Stimulated activated CD4-positive, alpha-beta T cell treated with anti-CD3 and anti-CD28 coated beads, Interleukin-1b, Interleukin-23, amount 100 ng/mL, for 4 hours (primary cell): Measurements from ENCODE around the gene TSPAN33.
"Not testable (repeated sequence)": the region's sequence is repeated elsewhere in the genome, so short reads cannot be mapped to it uniquely, and the experiment has no call there.

ENCODE experiments used
- DNase-seq, 2 donors: peaks; one replicate each; pipeline ENCODE4 v3.0.0-alpha.2; 2020; ENCODE audit warnings: low read depth in 2 of 2

TSPAN33 gene, protein sequence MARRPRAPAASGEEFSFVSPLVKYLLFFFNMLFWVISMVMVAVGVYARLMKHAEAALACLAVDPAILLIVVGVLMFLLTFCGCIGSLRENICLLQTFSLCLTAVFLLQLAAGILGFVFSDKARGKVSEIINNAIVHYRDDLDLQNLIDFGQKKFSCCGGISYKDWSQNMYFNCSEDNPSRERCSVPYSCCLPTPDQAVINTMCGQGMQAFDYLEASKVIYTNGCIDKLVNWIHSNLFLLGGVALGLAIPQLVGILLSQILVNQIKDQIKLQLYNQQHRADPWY

DNA sequence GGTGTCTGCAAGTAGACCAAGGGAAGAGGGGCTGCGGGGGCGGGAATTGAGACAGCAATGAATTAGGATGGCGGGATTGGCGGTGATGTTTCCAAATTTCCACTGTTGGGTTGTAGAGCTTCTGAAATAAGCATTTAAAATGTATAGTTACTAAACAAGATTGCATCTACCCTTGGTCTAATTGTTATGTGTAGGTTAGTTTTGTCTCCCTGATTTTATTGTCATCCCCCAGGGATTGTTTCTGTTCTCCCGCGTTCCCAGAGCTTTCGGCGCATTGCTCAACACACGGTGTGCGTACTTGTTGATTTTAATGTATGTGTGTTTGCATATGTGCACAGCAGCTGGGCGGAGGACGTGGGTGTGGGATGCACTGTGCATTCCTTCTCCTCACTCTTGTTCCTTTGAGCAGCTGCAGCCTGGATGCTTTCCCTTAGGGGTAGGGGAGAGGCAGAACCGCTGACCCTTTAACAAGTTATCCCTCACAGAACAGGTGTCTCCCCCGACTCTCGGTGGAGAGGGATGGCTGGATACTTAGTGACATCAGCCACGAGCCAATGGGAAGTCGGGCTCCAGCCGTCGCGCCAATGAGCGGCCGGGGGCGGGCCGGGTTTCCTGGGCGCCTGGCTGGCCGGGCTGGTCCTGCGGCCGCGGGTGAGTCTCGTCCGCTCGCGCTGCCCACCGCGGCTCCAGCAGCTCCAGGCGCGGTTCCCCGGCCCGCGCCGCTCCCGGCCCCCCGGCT, at the start of gene TSPAN33:
TSS of gene TSPAN33 (plus strand) at position 613 of the 739 bp plus-strand sequence. CDS start 274 bp downstream, outside the sequence.
- DNase-seq = peak; percentile 29 to 66

DNA sequence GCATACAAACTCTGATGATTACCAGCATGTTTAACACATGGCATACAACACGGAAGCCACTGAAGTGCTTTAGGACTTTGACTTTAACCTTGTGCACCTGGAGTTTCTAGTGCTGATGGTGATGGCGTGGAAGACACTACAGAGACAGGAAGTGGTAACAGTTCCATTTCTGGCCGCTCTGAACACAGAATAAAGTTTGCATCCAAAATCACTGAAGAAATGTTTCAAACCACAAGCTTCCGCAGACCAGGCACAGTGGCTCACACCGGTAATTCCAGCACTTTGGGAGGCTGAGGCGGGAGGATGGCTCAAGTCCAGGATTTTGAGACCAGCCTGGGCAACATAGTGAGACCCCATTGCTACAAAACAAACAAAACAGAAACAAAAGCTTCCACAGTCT, 49.2 kb upstream of the TSPAN33 start:
- no peak for DNase-seq

DNA sequence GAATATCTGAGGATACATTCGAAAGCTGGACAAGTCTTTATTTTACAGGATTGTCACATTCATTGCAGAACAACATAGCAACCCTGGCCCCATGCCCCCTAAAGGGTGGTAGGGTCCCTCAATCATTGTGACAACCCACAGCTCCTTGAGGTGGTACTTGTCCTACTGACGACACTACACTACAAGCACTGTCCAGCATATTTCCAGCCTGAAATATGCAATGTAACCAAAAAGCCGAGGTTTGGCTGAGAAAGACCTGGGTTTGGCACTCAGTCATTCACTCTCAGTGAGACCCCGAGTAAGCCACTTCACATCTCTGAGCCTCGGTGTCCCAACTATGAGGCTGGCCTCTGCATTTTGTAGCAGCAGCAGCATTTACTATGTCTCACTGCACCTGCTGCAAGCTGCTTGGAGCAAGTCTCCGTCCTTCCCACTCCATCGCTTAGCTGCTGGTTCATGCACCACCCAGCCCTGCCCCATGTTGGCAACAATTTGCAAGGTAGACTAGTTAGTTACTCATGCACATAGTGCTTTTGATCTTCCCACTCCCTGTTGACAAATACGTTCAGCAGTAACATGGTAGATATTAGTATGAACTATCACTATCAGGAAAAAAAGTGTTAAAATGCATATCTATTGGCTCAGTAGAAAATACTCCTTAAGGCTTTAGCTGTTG, 46.0 kb upstream of the TSPAN33 start:
- DNase-seq = no peak

DNA sequence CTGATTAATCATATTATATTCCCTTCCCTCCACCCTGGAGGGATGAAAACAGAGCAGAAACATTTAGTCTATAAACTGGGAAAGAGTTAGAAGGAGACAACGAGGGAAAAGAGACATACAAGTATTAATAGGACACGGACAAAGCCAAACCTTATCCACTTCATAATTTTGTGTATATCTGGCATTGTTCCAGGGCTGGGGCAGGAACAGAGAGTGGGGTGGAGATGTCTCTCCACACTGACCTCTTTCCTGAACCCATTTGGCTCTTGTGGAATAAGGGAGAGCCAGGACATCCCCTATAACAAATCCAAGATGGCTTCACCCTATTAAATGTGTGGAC, 43.7 kb upstream of the TSPAN33 start:
- DNase-seq = no peak

DNA sequence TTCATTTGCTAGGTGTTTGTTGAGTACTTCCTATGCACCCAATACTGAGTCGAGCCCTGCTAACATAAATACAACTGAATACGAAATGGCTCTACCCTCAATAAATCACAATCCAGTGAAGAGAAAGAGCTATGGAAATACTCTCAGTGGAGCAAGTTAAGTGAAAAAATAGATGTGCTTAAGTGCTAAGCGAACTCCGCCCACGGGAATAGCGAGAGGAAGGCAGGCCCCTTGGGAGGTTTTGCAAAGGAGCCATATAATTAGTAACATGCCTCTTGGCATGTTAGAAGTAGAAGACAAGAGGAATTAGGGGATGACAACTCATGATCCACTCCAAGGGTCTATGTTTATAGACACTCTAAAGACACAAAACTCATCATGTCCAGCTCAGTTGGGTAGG, 42.8 kb upstream of the TSPAN33 start:
- no peak for DNase-seq

DNA sequence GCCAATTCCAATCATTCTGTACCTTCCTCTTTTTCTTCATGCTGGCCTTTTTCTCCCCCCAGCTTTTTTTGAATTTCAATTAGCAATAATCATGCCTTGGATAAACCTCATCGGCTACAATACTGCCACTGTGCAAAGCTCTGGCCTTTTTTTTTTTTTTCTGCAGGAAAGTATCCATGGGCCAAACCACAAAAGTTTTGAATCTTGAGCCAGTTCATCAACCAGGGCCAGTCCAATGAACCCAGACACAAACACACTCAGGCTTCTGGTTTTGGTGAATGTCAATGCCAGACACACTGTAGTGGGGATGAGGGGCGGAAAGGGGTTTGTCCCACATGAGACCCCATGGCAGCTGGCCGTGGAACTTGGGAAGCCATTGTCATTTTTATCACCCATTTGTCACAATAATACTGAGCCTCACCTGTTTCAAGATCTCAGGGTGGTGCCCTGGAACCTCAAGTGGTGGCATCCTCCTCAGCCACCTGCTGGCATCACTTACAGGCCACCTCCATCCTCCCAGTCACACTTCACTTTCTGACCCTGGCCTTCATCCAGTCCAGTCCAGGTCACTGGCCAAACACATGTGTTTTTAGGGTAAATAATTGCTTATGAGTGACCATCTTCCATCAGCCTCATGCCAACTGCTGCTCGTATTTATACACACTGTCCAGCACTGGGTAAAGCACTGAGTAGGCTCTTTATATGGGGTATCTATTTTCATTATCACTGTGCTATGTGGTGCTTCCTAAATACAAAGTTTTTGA, 40.8 kb upstream of the TSPAN33 start:
- no peak for DNase-seq

DNA sequence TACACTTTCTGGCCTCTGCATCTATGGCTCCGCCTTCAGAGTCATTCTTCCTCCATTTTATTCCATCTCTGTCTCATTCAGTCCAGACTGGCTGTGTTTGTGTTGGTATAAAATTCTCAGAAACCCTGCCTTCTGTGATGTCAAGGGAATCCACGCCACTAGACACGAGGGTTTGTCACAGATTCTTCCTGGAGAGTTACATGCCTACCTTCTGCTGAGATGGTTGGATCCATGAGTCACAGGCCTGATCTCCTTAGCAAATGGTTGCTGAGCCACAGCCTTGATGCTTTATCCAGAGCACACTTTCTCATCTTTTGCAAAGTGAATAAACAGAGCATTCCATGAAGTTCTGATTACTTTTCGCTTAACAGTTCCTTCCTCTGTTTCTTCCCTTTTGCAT, 35.9 kb upstream of the TSPAN33 start:
- no peak for DNase-seq

DNA sequence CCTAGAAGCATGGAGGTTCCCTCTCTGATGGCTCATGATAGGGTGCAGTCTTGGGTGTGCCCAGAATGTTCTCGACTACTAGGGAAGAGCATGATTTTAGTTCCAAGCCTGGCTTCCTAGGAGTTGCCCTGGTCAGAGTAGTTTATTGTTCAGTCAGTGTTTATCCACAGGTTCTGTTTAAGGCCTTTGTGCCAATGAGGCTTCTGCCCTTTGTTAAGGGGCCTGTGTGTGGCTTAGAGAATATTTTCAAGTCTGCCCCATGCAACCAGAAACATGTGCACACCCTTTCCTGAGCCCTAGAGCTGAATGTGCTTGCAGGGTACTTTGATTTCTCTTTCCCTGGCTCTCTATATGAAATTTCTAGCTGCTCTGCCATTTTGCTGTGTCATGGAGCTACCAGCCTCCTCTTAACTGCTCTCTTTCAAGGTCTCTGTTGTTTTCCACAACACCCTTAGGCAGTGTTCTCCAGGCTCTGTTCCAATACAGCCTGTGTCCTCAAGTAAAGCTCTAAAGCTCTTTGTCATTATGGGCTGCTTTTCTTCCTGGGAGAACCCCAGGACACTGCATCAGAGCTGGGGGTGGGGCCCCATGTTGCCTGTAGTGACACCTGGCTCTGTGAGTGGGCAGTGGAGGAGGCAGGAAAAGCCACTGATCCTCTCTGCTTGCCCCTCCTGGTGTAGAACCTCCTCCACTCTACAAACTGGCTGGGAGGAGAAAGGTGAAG, 34.1 kb upstream of the TSPAN33 start:
- no peak for DNase-seq

DNA sequence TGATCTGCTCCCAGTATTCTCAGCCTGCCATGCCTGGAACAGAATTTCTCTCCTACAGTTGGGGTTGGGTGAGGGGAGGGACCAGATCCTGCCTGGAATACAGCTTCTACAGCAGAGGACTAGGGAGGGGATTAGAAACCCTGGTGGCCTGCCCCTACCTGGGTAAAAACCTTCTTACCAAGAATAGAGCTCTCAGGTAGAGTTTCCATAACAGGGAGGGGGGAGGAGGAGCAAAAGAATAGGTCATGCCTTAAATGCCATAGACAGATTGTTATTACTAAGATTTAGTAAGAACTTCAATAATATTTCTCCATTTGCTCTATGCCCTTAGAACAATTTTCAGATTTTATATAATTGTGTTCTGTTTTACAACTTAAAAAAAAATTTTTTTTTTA, 33.5 kb upstream of the TSPAN33 start:
- no peak for DNase-seq

DNA sequence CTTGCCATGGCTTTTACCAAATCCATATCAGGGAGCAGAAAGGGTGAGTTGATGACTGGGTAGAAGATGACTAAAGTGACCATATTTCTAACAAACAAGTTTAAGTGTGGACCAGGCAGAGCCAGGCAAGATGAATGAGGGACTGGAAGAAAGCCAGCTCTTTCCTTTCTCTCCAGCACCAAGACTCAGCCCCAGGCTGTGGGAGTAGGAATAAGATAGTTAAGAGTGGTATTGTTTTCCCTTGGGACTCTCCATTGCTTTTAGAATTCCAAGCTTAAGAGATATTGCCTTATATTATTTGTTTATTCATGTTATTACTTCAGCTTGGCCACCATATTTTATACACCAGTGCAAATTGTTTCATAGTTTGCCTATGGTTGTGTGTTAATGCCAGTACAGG, 28.8 kb upstream of the TSPAN33 start:
- no peak for DNase-seq

DNA sequence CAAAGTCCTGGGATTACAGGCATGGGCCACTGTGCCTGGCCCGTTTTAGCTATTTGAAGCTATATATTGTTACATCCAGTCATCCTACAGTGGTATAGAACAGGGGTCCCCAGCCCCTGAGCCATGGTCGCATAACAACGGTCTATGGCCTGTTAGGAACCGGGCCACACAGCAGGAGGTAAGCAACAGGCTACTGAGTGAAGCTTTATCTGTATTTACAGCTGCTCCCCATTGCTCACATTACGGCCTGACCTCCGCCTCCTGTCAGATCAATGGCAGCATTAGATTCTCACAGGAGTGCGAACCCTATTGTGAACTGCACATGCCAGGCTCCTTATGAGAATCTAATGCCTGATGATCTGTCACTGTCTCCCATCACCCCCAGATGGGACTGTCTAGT, 26.3 kb upstream of the TSPAN33 start:
- no peak for DNase-seq

DNA sequence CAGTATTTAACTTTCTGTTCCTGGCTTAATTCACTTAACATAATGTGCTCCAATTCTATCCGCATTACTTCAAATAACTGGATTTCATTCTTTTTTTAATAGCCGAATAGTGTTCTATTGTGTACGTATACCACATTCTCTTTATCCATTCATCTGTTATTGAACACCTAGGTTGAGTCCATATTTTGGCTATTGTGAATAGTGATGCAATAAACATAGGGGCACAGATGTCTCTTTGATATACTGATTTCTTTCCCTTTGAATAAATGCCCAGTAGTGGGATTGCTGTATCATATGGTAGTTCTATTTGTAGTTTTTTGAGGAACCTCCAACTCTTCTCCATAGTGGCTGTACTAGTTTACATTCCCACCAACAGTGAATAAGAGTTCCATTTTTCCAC, 25.5 kb upstream of the TSPAN33 start:
- DNase-seq = no peak

DNA sequence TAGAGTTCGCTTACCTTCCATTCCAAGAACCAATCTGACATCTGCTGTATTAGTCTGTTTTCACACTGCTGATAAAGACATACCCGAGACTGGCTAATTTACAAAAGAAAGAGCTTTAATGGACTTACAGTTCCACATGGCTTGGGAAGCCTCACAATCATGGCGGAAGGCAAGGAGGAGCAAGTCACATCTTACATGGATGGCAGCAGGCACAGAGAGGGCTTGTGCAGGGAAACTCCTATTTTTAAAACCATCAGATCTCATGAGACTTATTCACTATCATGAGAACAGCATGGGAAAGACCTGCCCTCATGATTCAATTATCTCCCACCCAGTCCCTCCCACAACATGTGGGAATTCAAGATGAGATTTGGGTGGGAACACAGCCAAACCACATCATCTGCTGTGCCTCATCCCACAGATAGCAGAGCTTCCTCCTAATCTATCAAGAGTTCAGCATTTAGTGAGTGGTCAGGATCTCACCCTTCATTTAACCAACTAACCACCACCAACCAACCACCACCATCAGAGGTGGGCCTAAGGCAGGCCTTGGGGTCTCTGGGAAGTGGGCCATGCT, 22.9 kb upstream of the TSPAN33 start:
- DNase-seq = not testable (repeated sequence)

DNA sequence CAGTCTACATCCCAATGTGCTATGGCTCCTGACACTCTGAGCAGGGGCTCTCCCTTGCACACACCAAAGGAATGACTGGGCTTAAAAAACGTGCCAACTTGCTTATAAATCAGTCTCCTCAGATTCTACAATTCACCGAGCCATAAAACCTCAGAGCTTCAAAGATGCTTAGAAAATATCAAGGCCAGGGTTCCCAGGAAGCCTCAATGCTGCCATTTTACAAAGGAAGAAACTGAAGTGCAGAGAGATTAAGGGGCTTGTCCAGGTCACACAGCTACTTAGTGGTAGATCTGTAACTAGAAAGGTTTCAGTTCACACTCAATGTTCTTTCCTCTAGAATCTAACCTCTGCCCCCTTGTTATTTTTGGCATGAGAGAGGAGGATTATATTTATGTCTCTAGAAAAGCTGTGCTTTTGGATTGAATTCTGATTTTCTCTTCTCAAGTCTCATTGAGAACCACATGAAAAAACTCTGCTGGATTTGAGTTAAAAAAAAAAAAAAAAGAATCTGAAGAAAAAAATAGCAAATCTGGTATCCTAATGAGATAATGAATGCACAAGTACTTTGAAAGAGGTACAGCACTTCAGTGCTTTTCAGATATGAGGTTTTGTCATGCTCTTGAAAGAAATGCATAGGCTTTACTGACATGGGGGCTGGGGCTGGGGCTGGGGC, 22.3 kb upstream of the TSPAN33 start:
- no peak for DNase-seq

DNA sequence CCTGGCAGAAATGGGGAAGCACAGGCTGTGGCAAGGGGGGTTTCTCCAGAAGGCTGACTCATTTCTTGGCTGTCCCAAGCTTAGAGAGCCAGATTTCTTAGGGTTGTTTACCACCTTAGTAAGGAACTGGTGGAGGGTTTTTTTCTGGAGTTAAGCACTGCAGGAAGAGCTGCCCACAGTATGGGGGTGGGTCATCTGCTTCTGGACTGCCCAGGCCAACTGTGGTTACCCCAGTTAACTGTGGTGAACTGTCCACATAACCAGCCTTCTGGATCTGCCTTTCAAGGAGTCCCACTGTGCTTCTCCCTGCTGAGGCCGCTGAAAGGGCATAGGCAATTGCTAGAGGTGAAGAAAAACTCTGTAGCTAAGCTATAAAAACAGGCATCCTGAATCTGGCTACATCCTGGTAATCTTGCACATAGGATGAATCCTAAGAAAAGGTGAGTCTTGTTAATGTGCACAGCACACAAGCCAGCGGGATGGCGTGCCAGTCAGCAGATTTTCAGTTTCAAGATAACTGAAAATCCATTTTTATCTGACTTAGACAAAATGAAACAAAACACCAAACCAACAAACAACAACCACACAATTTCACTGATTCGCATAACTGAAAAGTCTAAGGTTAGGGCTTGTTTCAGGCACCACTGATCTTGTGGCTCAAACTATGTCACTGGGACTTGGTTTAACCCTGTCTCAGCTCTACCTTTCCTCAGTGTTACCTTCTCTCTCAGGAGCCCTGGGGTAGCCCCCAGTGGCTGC, 21.6 kb upstream of the TSPAN33 start:
- no peak for DNase-seq

DNA sequence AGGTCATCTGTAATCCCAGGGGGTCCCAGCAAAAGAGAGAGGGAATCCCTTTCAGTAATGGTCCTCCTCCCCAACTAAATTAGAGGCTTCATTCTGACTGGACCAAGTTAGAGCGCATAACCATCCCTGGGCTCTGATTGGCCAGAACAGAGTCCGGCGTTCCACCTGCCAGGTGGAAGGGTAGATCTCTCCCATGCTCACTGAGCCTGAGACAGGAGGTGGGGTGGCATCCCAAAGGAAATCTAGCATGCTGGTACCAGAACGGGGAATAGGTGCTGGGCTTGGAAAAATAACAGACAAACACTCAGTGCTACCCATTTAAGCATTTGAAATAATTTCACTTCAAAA, 21.0 kb upstream of the TSPAN33 start:
- DNase-seq = no peak

DNA sequence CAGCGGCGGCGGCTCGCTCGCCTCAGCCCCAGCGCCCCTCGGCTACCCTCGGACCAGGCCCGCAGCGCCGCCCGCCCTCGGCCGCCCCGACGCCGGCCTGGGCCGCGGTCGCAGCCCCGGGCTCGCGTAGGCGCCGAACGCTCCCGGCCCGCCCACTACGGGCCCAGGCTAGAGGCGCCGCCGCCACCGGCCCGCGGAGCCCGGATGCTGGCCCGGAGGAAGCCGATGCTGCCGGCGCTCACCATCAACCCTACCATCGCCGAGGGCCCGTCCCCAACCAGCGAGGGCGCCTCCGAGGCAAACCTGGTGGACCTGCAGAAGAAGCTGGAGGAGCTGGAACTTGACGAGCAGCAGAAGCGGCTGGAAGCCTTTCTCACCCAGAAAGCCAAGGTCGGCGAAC, 18.2 kb upstream of the TSPAN33 start:
- no peak for DNase-seq

DNA sequence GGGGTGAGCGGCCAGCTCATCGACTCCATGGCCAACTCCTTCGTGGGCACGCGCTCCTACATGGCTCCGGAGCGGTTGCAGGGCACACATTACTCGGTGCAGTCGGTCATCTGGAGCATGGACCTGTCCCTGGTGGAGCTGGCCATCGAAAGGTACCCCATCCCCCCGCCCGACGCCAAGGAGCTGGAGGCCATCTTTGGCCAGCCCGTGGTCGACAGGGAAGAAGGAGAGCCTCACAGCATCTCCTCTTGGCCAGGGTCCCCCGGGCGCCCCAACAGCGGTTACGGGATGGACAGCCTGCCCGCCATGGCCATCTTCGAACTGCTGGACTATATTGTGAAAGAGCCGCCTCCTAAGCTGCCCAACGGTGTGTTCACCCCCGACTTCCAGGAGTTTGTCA, 17.4 kb upstream of the TSPAN33 start:
- DNase-seq = no peak

DNA sequence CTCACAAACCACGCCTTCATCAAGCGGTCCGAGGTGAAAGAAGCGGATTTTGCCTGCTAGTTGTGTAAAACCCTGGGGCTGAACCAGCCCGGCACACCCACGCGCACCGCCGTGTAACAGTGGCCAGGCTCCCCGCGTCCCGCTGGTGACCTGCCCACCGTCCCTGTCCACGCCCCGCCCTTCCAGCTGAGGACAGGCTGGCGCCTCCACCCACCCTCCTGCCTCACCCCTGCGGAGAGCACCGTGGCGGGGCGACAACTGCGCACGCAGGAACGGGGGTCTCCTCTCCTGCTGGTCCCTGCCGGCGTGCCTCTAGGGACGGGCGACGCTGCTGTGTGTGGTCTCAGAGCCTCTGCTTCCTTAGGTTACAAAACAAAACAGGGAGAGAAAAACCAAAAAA, 16.9 kb upstream of the TSPAN33 start:
- no peak for DNase-seq

DNA sequence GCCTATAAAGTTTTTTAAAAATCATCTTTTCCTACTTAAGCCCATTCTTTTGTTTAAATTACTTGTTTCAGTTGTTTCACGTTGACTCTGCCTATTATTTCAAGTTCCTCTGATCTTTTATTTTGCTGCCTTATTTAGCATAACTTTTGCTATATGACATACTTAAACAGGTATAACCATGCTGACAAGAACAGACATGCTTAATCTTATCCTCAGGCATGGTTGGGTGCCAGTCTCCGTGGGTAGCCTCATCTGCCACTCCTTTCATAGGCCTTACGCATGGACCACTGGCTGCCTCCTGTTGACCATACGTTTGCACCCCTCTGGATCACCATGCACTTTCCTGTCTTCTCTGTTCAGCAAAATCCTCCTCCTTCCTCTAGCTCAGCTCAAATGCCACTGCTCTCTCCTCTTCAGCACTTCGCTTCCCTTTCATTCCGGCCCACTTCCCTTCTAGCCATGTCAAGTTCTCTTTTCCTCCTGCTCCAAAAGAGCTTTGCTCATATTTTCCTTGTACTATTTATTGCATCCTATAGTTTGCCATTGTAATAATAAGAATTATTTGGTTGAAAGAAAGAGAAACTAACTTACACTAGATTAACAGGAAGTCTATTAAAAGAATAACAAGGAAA, 10.0 kb upstream of the TSPAN33 start:
- no peak for DNase-seq
